ENCODE results near the gene TTC33. TPM values are rescaled to one million over a fixed set of nuclear protein-coding genes. Genes with fewer than 3 reads are reported as not detected.

The TTC33 gene
- total RNA-seq, 4 donors from 2014 or later, result 11.3 to 19.0 (median 14.9) TPM

DNA sequence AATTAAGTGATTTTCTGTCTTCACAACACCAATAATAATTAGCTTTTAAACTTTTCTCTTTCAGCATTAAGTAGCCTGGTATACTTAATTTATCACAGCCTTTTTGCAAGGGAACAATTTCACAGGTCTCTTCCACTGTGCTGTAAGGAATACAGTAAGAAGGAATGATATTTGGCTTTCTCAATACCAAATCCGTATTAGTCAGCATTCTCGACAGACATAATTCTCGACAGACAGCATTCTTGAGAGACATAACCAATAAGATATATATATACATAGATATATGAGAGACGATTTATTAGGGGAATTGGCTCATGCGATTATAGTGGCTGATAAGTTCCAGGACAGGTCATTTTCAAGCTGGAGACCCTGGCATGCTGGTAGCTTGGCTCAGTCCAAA, 24.4 kb upstream of the TTC33 start:
- Histone ChIP-seq H3K4me1 (peaks cover 0 to 37% (median 0%) of the 10 kb centered on the region in 4 donors), H3K27me3 (no peaks in the 10 kb centered on the region), H3K4me3 (no peak overlapping the region), H3K36me3 (peaks cover 0 to 24% (median 0%) of the 10 kb centered on the region in 3 donors), H3K9me3 (no peaks in the 10 kb centered on the region), H3K27ac (no peak overlapping the region)
- TF ChIP-seq POLR2A (IDR thresholded peaks at IDR 0.05), result no peak
- TF ChIP-seq, protein P1, sequence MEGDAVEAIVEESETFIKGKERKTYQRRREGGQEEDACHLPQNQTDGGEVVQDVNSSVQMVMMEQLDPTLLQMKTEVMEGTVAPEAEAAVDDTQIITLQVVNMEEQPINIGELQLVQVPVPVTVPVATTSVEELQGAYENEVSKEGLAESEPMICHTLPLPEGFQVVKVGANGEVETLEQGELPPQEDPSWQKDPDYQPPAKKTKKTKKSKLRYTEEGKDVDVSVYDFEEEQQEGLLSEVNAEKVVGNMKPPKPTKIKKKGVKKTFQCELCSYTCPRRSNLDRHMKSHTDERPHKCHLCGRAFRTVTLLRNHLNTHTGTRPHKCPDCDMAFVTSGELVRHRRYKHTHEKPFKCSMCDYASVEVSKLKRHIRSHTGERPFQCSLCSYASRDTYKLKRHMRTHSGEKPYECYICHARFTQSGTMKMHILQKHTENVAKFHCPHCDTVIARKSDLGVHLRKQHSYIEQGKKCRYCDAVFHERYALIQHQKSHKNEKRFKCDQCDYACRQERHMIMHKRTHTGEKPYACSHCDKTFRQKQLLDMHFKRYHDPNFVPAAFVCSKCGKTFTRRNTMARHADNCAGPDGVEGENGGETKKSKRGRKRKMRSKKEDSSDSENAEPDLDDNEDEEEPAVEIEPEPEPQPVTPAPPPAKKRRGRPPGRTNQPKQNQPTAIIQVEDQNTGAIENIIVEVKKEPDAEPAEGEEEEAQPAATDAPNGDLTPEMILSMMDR (IDR thresholded peaks at IDR 0.05), result no peak
- DNase-seq, result no peak

DNA sequence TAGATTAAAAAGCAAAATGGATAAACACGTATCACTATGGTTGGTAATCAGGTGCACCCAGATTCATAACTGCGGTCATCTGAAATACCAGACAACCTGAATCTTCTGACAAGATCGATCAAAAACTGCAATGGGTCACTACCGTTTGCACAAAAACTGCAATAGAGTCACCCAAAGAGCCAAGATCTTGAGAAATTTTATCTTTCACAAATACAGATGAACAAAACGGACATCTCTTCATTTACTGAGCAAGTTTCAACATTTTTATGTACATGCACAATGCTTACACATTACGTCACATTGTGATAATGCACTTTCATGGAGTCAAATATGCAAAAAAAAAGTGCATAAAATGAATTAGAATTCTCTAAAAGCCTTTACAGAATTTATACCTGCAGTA, 23.8 kb upstream of the TTC33 start:
- Histone ChIP-seq H3K36me3 (peaks cover 0 to 28% (median 0%) of the 10 kb centered on the region in 3 donors), H3K27me3 (no peaks in the 10 kb centered on the region), H3K4me3 (no peak overlapping the region), H3K9me3 (no peaks in the 10 kb centered on the region), H3K27ac (no peak overlapping the region), H3K4me1 (peaks cover 0 to 31% (median 0%) of the 10 kb centered on the region in 4 donors)
- TF ChIP-seq, protein P1 (IDR thresholded peaks at IDR 0.05), result no peak
- no peak for TF ChIP-seq POLR2A (IDR thresholded peaks at IDR 0.05)
- no peak for DNase-seq

DNA sequence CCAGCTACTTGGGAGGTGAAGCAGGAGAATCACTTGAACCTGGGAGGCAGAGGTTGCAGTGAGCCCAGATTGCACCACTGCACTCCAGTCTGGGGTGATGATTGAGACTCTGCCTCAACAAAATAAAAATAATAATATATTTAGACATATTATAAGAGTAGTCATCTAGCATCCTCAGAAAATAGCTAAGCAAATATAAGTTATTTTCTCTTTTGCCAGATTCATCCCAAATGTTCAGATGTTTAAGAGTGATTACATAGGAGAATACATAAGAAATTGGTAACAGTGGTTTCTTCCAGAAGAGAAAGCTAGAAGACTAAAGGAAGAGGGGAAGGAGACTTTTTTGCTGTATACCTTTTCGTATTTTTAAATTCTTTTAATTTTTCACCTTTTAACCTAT, 22.4 kb upstream of the TTC33 start:
- DNase-seq, result no peak
- H3K27ac ChIP-seq, result no peak overlapping the region
- TF ChIP-seq POLR2A (IDR thresholded peaks at IDR 0.05), result no peak
- TF ChIP-seq, protein P1 (IDR thresholded peaks at IDR 0.05), result no peak
- no peak overlapping the region for H3K4me3 ChIP-seq
- peaks cover 0 to 18% (median 0%) of the 10 kb centered on the region in 4 donors for H3K4me1 ChIP-seq
- no peaks in the 10 kb centered on the region for H3K27me3 ChIP-seq
- no peaks in the 10 kb centered on the region for H3K9me3 ChIP-seq
- H3K36me3 ChIP-seq, result peaks cover 0 to 34% (median 0%) of the 10 kb centered on the region in 3 donors

DNA sequence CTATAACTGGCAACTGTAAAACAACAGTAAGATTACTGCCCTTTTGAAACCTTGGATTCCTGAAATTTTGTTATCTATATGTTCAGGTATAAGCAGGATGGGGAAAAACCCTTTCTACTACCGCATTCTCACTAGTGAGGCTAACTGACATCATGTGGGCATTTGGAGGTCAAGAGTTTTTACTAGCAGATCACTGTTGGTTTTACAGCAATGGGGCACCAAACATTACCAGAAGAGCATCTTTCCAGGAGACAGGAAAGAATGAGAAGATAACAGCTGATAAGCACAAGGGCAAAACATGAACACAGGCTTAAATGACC, 20.9 kb upstream of the TTC33 start:
- Histone ChIP-seq H3K27me3 (no peaks in the 10 kb centered on the region), H3K27ac (peak overlapping the region in 2 of 4 donors; percentile 7 to 8), H3K4me3 (no peak overlapping the region), H3K9me3 (no peaks in the 10 kb centered on the region), H3K4me1 (peaks cover 0 to 15% (median 0%) of the 10 kb centered on the region in 4 donors), H3K36me3 (peaks cover 0 to 46% (median 0%) of the 10 kb centered on the region in 3 donors)
- DNase-seq, result no peak
- no peak for TF ChIP-seq POLR2A (IDR thresholded peaks at IDR 0.05)
- TF ChIP-seq, protein P1 (IDR thresholded peaks at IDR 0.05), result no peak

DNA sequence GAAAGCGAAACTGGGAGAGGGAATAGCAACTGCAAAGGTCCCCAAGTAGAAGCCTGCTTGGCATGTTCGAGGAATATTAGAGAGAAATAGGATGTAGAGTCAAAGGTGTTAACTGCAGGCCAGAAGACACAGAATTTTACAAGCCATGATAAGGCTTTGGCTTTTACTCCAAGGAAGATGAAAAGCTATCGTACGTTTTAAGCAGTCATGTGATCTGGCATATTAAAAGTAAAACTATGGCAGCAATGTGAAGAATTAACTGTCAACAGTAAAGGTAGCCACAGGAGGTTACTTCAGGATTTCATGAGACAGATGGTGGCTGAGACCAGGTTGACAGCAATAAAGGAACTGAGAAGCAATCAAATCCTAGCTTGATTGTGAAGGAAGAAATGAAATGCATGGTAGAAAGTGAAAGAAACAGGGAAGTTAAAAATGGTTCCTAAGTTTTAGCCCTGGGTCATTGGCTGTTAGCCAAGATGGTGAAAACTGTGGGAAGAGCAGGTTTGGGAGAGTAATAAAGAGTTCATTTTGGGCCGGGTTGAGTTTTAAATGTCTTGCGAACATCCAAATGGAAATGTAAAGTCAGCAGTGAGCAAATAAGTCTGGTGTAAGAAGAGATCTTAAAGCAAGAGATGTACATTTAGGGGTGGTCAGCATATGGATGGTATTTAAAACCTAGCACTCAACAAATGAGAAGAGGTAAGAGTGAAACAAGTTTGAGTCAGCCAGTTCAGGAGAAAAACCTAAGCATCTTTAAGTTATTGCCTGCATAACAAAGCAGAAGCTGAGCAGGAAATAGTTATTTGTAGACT, 20.3 kb upstream of the TTC33 start:
- Histone ChIP-seq H3K4me1 (peaks cover 0 to 15% (median 0%) of the 10 kb centered on the region in 4 donors), H3K27ac (peak overlapping the region in 2 of 4 donors; percentile 7 to 8), H3K4me3 (no peak overlapping the region), H3K9me3 (no peaks in the 10 kb centered on the region), H3K27me3 (no peaks in the 10 kb centered on the region), H3K36me3 (peaks cover 0 to 52% (median 0%) of the 10 kb centered on the region in 3 donors)
- no peak for DNase-seq
- no peak for TF ChIP-seq POLR2A (IDR thresholded peaks at IDR 0.05)
- TF ChIP-seq, protein P1 (IDR thresholded peaks at IDR 0.05), result no peak

All from Peyer's patch (tissue), 4 donors.